Measurements from ENCODE around the gene DTHD1. TPM values are rescaled to one million over a fixed set of nuclear protein-coding genes. Genes with fewer than 3 reads are reported as not detected.

The DTHD1 gene
- total RNA-seq, 1 donor from 2014 or later, result not detected

- no peak for DNase-seq
These were observed 35.2 kb downstream of the DTHD1 start for GRCh38 chr4:36316607-36317006.

- no peak for DNase-seq
These were observed 36.3 kb downstream of the DTHD1 start for GRCh38 chr4:36317721-36318120.

- DNase-seq, result no peak
These were observed 38.9 kb downstream of the DTHD1 start for GRCh38 chr4:36320117-36320896.

- DNase-seq, result no peak
These were observed 39.8 kb downstream of the DTHD1 start for GRCh38 chr4:36321176-36321575.

GRCh38 chr4:36322921-36323354 is 41.5 kb downstream of the DTHD1 start:
- DNase-seq, result no peak

GRCh38 chr4:36323816-36324419 is 42.5 kb downstream of the DTHD1 start:
- no peak for DNase-seq

- DNase-seq, result no peak
These were observed 43.4 kb downstream of the DTHD1 start for GRCh38 chr4:36324808-36325207.

GRCh38 chr4:36325499-36325898 is 44.1 kb downstream of the DTHD1 start:
- DNase-seq, result no peak

GRCh38 chr4:36325926-36326325 is 44.5 kb downstream of the DTHD1 start:
- no peak for DNase-seq

GRCh38 chr4:36326476-36327029 is 45.1 kb downstream of the DTHD1 start:
- DNase-seq, result no peak

- DNase-seq, result no peak
These were observed 46.0 kb downstream of the DTHD1 start for GRCh38 chr4:36327400-36327799.

GRCh38 chr4:36328130-36328529 is 46.7 kb downstream of the DTHD1 start:
- DNase-seq, result no peak

- no peak for DNase-seq
These were observed 47.8 kb downstream of the DTHD1 start for GRCh38 chr4:36329228-36329627.

- DNase-seq, result no peak
These were observed 49.4 kb downstream of the DTHD1 start for GRCh38 chr4:36330796-36331195.

GRCh38 chr4:36332023-36332781 is 50.8 kb downstream of the DTHD1 start:
- no peak for DNase-seq

GRCh38 chr4:36332782-36333131 is 51.3 kb downstream of the DTHD1 start:
- no peak for DNase-seq

GRCh38 chr4:36333303-36333877 is 52.0 kb downstream of the DTHD1 start:
- DNase-seq, result no peak

- no peak for DNase-seq
These were observed 56.3 kb downstream of the DTHD1 start for GRCh38 chr4:36337665-36338185.

- no peak for DNase-seq
These were observed 57.6 kb downstream of the DTHD1 start for GRCh38 chr4:36338973-36339372.

- no peak for DNase-seq
These were observed 60.5 kb downstream of the DTHD1 start for GRCh38 chr4:36341936-36342335.

- no peak for DNase-seq
These were observed 62.2 kb downstream of the DTHD1 start for GRCh38 chr4:36343501-36344175.

- DNase-seq, result no peak
These were observed 67.1 kb downstream of the DTHD1 start for GRCh38 chr4:36348403-36348938.

Data from dermis blood vessel endothelial cell (primary cell).